HG02642 (cell line): ENCODE data around the gene ASPRV1.

Experiments used
- ATAC-seq: cut with Tn5 transposase; IDR thresholded peaks from one replicate; pipeline ENCODE4 v1.9.1; 2021; ENCODE audit warnings: mild to moderate bottlenecking; ENCODE audit not compliant: unreplicated experiment, poor library complexity

ASPRV1 gene

DNA sequence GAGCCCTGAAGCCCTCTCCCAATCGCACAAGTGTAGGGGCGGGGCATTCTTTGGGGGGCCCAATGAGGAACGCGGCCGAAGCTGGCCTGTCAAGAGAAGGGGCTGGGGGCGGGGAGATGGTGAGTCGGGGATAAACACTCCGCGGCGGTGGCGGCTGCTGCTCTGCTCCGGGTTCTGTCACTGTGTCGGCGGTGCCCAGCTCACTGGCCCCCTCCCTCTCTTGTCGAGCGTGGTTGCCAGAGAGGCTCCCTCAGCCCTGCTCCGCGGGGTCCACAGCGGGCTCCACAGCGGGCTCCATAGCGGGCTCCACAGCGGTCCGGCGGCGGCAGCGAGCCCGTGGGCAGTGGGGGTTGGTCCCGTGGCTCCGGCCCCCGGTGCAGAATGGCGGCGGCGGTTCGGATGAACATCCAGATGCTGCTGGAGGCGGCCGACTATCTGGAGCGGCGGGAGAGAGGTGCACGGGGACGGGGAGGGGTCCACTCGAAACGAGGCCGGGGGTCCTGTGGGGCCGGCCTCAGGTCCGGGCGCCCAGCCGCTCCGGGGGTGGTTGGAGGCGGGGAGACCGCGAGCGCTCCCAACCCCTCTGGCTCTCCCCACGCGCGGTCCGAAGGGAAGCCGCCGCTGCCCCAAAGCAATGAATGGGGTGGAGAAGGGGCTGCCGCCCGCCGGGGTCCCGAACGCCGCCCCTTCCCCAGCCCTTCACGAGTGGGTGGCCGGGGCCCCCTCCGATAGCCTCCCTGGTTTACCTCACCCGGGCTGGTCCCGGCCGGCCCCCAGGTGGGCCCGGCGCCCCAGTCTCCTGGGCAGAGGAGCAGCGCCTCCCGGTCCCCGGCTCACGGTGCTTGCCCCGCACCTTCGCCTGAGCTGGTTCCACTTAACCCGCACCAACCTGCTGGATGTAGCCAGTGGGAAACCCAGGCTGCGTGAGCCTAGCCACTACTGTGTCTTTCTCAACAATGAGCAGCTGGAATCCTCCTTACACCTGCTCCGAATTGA, 46.2 kb downstream of the ASPRV1 start, which contains the start of gene MXD1:
TSS of gene MXD1 (plus strand) at position 160 of the 996 bp plus-strand sequence. CDS start at position 382, 222 bp downstream.
- ATAC-seq = peak; percentile 9

DNA sequence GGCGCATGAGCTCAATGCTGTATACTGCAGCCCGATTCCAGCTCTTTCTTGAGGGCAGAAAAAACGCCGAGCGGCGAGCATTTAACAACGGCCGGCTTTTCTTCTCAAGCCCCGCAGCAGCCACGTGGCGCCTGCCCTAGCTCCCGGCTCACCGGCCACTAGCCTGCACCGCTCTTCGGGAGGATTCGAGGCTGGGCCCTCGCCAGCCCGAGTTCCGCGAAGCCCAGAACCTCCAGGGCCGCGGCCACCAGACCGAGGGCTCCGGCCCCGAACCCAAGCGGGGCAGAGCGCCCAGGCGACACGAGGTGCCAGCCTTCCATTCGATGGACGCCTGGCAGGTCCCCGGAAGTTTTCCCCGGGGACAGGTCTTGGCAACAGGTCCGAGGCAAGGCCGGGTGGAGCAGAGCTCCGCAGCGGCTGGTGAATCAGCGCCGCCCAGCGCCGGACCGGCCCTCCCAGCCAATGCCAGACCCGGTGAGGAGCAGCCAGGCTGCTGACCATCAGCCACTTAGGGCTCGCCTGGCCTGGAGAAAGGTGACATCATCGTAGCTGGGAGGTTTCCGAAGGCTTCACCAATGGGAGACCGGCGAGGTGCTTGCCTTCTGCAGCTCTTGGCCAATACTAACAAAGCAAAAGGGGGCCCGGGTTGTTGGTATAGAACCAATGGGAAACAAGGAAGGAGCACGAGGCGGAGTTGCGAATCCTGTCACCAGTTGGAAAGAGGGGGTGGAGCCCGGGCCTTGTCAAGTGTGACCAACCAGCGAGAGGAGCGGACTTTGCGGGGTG, 47.1 kb downstream of the ASPRV1 start:
- peak; percentile 86 for ATAC-seq

- ATAC-seq = no peak
These were observed 49.4 kb downstream of the ASPRV1 start for GRCh38 chr2:69911985-69912563.
